ENCODE data around the gene LEFTY1.

GRCh38 chr1:225847610-225848009, 41.3 kb downstream of the LEFTY1 start:
- TF ChIP-seq CTCF (IDR thresholded peaks at IDR 0.05) (no peak), POLR2A (IDR thresholded peaks at IDR 0.05) (no peak), POLR2AphosphoS5 (IDR thresholded peaks at IDR 0.05) (no peak)

Measured in prostate gland (tissue), 2 donors.